GM12878 (cell line): ENCODE results near the gene SFXN5. TPM values are rescaled to one million over a fixed set of nuclear protein-coding genes. Genes with fewer than 3 reads are reported as not detected.
A peak's percentile ranks its signal among the peaks of the same experiment; 100 is the strongest.

Source experiments
- ASH2L ChIP-seq: fragments of 300-600, 200-600 bp; sonication (generic); IDR thresholded peaks from 2 replicates; pipeline ENCODE4 v1.6.1; 2017; ENCODE audit warnings: low read depth, mild to moderate bottlenecking, borderline replicate concordance
- ATF7 ChIP-seq: fragments of 450-650 bp; IDR thresholded peaks from 2 replicates; pipeline ENCODE4 v1.6.1; 2016; ENCODE audit warnings: low read depth, mild to moderate bottlenecking
- BMI1 ChIP-seq: fragments of 450-650 bp; IDR thresholded peaks from 2 replicates; pipeline ENCODE4 v1.6.1; 2016; ENCODE audit warnings: mild to moderate bottlenecking, moderate library complexity, borderline replicate concordance
- CBX5 ChIP-seq: sonication (generic); IDR thresholded peaks from 2 replicates; pipeline ENCODE4 v1.6.1; 2016; ENCODE audit warnings: low read depth, moderate library complexity, mild to moderate bottlenecking, inconsistent platforms
- CHD1 ChIP-seq: IDR thresholded peaks from 2 replicates; pipeline ENCODE4 v1.6.1; 2012; ENCODE audit warnings: low read depth, low read length, improper control_type of control experiment
- HCFC1 ChIP-seq: fragments of 150-350 bp; IDR thresholded peaks from 2 replicates; pipeline ENCODE4 v1.6.1; 2014; ENCODE audit warnings: low read length
- HDGF ChIP-seq: fragments of 450-650 bp; IDR thresholded peaks from 2 replicates; pipeline ENCODE4 v1.6.1; 2016; ENCODE audit warnings: antibody characterized with exemption
- IKZF2 ChIP-seq, 2 experiments: fragments of 450-650 bp; IDR thresholded peaks; 2 replicates each; pipeline ENCODE4 v1.6.1; 2017; ENCODE audit warnings: mild to moderate bottlenecking in 2 of 2, moderate library complexity in 2 of 2
- IRF4 ChIP-seq: IDR thresholded peaks from 2 replicates; pipeline ENCODE4 v1.6.1; 2011; ENCODE audit warnings: low read depth, low read length
- JUNB ChIP-seq: IDR thresholded peaks from 2 replicates; pipeline ENCODE4 v1.6.1; 2016; ENCODE audit warnings: antibody characterized with exemption, mild to moderate bottlenecking
- LARP7 ChIP-seq: fragments of 450-650 bp; IDR thresholded peaks from 2 replicates; pipeline ENCODE4 v1.6.1; 2017; ENCODE audit warnings: mild to moderate bottlenecking
- MEF2A ChIP-seq: IDR thresholded peaks from 2 replicates; pipeline ENCODE4 v1.6.1; 2011; ENCODE audit warnings: low read depth, mild to moderate bottlenecking, low read length, moderate library complexity; ENCODE audit not compliant: insufficient read depth
- NBN ChIP-seq: fragments of 450-650 bp; IDR thresholded peaks from 2 replicates; pipeline ENCODE4 v1.6.1; 2016
- NKRF ChIP-seq: fragments of 450-650 bp; conservative IDR thresholded peaks from 2 replicates; pipeline ENCODE4 v1.6.1; 2017; ENCODE audit warnings: mild to moderate bottlenecking, moderate library complexity
- NR2C2 ChIP-seq: IDR thresholded peaks from 2 replicates; pipeline ENCODE4 v1.6.1; 2011; ENCODE audit warnings: borderline replicate concordance, low read depth; ENCODE audit not compliant: control insufficient read depth, insufficient read length
- RELA ChIP-seq: fragments of 450-650 bp; IDR thresholded peaks from 2 replicates; pipeline ENCODE4 v1.8.0; 2014; ENCODE audit warnings: borderline replicate concordance; ENCODE audit not compliant: partially characterized antibody
- STAT3 ChIP-seq: IDR thresholded peaks from 2 replicates; pipeline ENCODE4 v1.6.1; 2011; ENCODE audit warnings: low read depth, low read length, improper control_type of control experiment
- SUPT20H ChIP-seq: IDR thresholded peaks from 2 replicates; pipeline ENCODE4 v1.6.1; 2011; ENCODE audit warnings: low read depth, mild to moderate bottlenecking, low read length, moderate library complexity, borderline replicate concordance; ENCODE audit not compliant: control insufficient read depth
- SUZ12 ChIP-seq: fragments of 200-600 bp; sonication (generic); IDR thresholded peaks from one replicate; pipeline ENCODE4 v1.6.1; 2018; ENCODE audit warnings: antibody characterized with exemption, mild to moderate bottlenecking; ENCODE audit not compliant: unreplicated experiment
- TCF3 ChIP-seq: IDR thresholded peaks from 2 replicates; pipeline ENCODE4 v1.6.1; 2012; ENCODE audit warnings: low read depth, mild to moderate bottlenecking, low read length, borderline replicate concordance; ENCODE audit not compliant: insufficient read depth
- USF1 ChIP-seq: IDR thresholded peaks from 2 replicates; pipeline ENCODE4 v1.6.1; 2011; ENCODE audit warnings: borderline replicate concordance, low read depth, mild to moderate bottlenecking, moderate library complexity, mixed read lengths, low read length; ENCODE audit not compliant: insufficient read depth; ENCODE audit errors: extremely low read length
- USF2 ChIP-seq: IDR thresholded peaks from 2 replicates; pipeline ENCODE4 v1.6.1; 2011; ENCODE audit warnings: low read depth, low read length, improper control_type of control experiment, borderline replicate concordance
- ZBTB40 ChIP-seq: fragments of 450-650 bp; IDR thresholded peaks from 2 replicates; pipeline ENCODE4 v1.6.1; 2016; ENCODE audit warnings: mild to moderate bottlenecking, moderate library complexity, borderline replicate concordance
- polyA plus RNA-seq, 11 experiments: library from polyadenylated mRNA; depleted of rRNA in 4 of 11; unstranded in 6 of 11; stranded (reverse) in 5 of 11; fragments of >200 nt; fragmentation: Nextera tagmentation in 4 of 11; fragmentation: Illumina TruSeq in 1 of 11; extraction: Ambion mirVana in 4 of 11; extraction: Trizol in 1 of 11; gene quantifications; 1 replicate in 1 of 11; 2 replicates in 10 of 11; pipeline versions ENCODE4 v1.2.1 to v1.2.3, GENCODE V29; 2011 to 2016; ENCODE audit warnings: inconsistent platforms in 2 of 11, missing spikeins in 2 of 11, low read depth in 1 of 11
- total RNA-seq, 4 experiments: library from RNA; depleted of rRNA in 3 of 4; stranded (reverse); fragments of >200 nt in 3 of 4; fragmentation: Illumina TruSeq in 1 of 4; extraction: Trizol in 1 of 4; gene quantifications; 2 replicates each; pipeline versions ENCODE4 v1.2.1 to v1.2.3, GENCODE V29; 2013 to 2021

SFXN5 gene
- total and polyA plus RNA-seq, 10 of the 15 experiments (the other 5 are each of a cell fraction or from before 2014, with no cell fraction given), result 3.3 to 15.9 (median 11.2) TPM

- TF ChIP-seq JUNB (no peak), TCF3 (0 out of 2 replicates have a peak, but pooled peaks have one; percentile 45), HDGF (no peak), NBN (peak; percentile 92), CHD1 (no peak), RELA (peak; percentile 55), ASH2L (peak; percentile 61; the same call in 1 of the 2 replicates), USF1 (no peak), BMI1 (no peak), NKRF (peak; percentile 72), USF2 (no peak), IKZF2 (IDR thresholded peaks at IDR 0.05) (no peak; a peak in 2 of 4 replicates), HCFC1 (peak; percentile 91), STAT3 (no peak), NR2C2 (no peak), SUZ12 (no peak), IRF4 (peak; percentile 36; the same call in 1 of the 2 replicates), MEF2A (0 out of 2 replicates have a peak, but pooled peaks have one; percentile 16), ZBTB40 (no peak; the same call in 1 of the 2 replicates), LARP7 (peak; percentile 86), CBX5 (0 out of 2 replicates have a peak, but pooled peaks have one; percentile 25), ATF7 (peak; percentile 56; the same call in 1 of the 2 replicates), SUPT20H (no peak)
Measured at GRCh38 chr2:73071360-73072128, at the start of gene SFXN5 (continued).
